ENCODE measurements around the gene USP40. TPM values are rescaled to one million over a fixed set of nuclear protein-coding genes. Genes with fewer than 3 reads are reported as not detected.

The USP40 gene
- total and polyA plus RNA-seq, 2 of the 8 experiments (the other 6 are each of a cell fraction or from before 2014, with no cell fraction given), result 12.0 to 15.7 TPM

DNA sequence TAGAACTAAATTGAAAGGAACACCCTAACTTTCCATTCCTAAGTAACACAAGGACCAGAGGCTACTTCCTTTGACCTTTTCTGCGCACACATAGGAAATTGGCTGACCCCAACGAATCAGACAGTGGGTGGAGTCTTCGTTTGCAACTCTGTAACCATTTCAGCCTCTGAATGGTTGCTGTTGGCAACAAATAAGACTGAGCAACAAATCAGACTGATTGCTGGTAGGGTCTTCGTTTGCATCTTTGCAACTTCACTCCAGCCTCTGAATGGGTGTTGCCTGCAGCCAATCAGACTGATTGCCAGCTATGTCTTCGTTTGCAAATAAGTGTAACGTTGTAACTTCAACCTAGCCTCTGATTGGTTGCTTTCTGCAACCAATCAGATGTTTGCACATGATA, 34.6 kb downstream of the USP40 start:
- H3K27me3 ChIP-seq (replicated peaks in 1 of 4; ENCODE audit: control insufficient read depth in 3 of 4, extremely low read depth in 1 of 4, insufficient read depth in 3 of 4, low read length in 3 of 4), result no peaks in the 10 kb centered on the region
- H2BK15ac ChIP-seq (ENCODE audit: low read length), result no peak overlapping the region
- H3K4me3 ChIP-seq (ENCODE audit: extremely low read depth in 1 of 4, insufficient read depth in 2 of 4, low read depth in 3 of 4, low read length in 4 of 4), result no peak overlapping the region
- H3K4me2 ChIP-seq (ENCODE audit: insufficient read depth in 1 of 2, low read depth in 2 of 2, low read length in 2 of 2), result no peak overlapping the region
- H2BK5ac ChIP-seq (ENCODE audit: low read depth, low read length), result no peak overlapping the region
- peaks cover 0 to 3% (median 0%) of the 10 kb centered on the region in 4 experiments; a peak in 1 of 8 replicates for H3K36me3 ChIP-seq (ENCODE audit: control insufficient read depth in 2 of 4, insufficient read depth in 4 of 4, low read length in 3 of 4)
- no peaks in the 10 kb centered on the region for H3K4me1 ChIP-seq (replicated peaks in 1 of 4; ENCODE audit: control insufficient read depth in 3 of 4, insufficient read depth in 4 of 4, low read length in 3 of 4)
- H2BK12ac ChIP-seq (ENCODE audit: low read depth, low read length), result no peak overlapping the region
- H4K91ac ChIP-seq (replicated peaks; ENCODE audit: insufficient read length, low read length), result no peak overlapping the region
- 0 out of 2 replicates have a peak overlapping the region, but pooled peaks have one; percentile 34 for H2AFZ ChIP-seq (ENCODE audit: low read length)
- no peaks in the 10 kb centered on the region for H4K20me1 ChIP-seq (replicated peaks in 1 of 2; ENCODE audit: control insufficient read depth in 1 of 2, insufficient read depth in 2 of 2, low read length in 2 of 2)
- H3K9ac ChIP-seq (replicated peaks in 1 of 4; ENCODE audit: extremely low read depth in 1 of 4, low read depth in 3 of 4, low read length in 3 of 4), result no peak overlapping the region
- H3K9me3 ChIP-seq (ENCODE audit: insufficient read depth in 2 of 2, low read depth in 1 of 2, low read length in 1 of 2), result no peaks in the 10 kb centered on the region
- H4K5ac ChIP-seq (ENCODE audit: insufficient read length, low read depth, low read length), result no peak overlapping the region
- no peak overlapping the region for H3K56ac ChIP-seq (replicated peaks; ENCODE audit: insufficient read length, low read depth, low read length)
- no peak overlapping the region for H2AK5ac ChIP-seq (ENCODE audit: low read depth, low read length)
- H4K8ac ChIP-seq (ENCODE audit: extremely low read depth, insufficient read depth, low read length), result no peak overlapping the region
- no peak for TF ChIP-seq TCF12 (IDR thresholded peaks at IDR 0.05; ENCODE audit: low read depth, low read length)
- no peak for TF ChIP-seq NRF1 (IDR thresholded peaks at IDR 0.05; ENCODE audit: low read depth, low read length)
- no peak for TF ChIP-seq SIN3A (conservative IDR thresholded peaks at IDR 0.05 in 1 of 2, IDR thresholded peaks at IDR 0.05 in 1 of 2; ENCODE audit: low read depth in 1 of 2, low read length in 2 of 2)
- TF ChIP-seq SIX5 (IDR thresholded peaks at IDR 0.05; ENCODE audit: low read depth, low read length), result no peak
- no peak for TF ChIP-seq BACH1 (IDR thresholded peaks at IDR 0.05; ENCODE audit: low read length)
- no peak for TF ChIP-seq CHD1 (IDR thresholded peaks at IDR 0.05; ENCODE audit: low read depth, low read length)
- TF ChIP-seq HDAC6 (IDR thresholded peaks at IDR 0.05; ENCODE audit: low read depth, low read length), result no peak
- no peak for TF ChIP-seq POU5F1 (IDR thresholded peaks at IDR 0.05; ENCODE audit: low read depth, low read length)
- TF ChIP-seq SUZ12 (IDR thresholded peaks at IDR 0.05; ENCODE audit: low read length), result no peak
- TF ChIP-seq CBX8 (IDR thresholded peaks at IDR 0.05; ENCODE audit: borderline replicate concordance, low read depth, low read length), result no peak
- TF ChIP-seq GTF2F1 (IDR thresholded peaks at IDR 0.05; ENCODE audit: borderline replicate concordance, low read depth, low read length), result no peak
- TF ChIP-seq CBX5 (IDR thresholded peaks at IDR 0.05; ENCODE audit: low read depth, low read length), result no peak
- no peak for TF ChIP-seq TBP (IDR thresholded peaks at IDR 0.05; ENCODE audit: low read depth, low read length)
- TF ChIP-seq, protein P1, sequence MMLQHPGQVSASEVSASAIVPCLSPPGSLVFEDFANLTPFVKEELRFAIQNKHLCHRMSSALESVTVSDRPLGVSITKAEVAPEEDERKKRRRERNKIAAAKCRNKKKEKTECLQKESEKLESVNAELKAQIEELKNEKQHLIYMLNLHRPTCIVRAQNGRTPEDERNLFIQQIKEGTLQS (IDR thresholded peaks at IDR 0.05; ENCODE audit: insufficient read depth, low read depth, low read length), result no peak
- ChIA-PET CTCF (ENCODE audit: partially characterized antibody) (no interaction called here), POLR2A (ENCODE audit: partially characterized antibody) (no interaction called here)
- H3K4ac ChIP-seq (replicated peaks; ENCODE audit: insufficient read length, low read depth, low read length), result no peak overlapping the region
- 87% methylated on average over 6 of the region's 6 CpGs; no CpG with 5 or more reads in 1 of the 2 experiments for WGBS, 2 experiments (ENCODE audit: extremely low coverage in 1 of 2, insufficient coverage in 1 of 2, insufficient read length in 1 of 2, insufficient replicate concordance in 2 of 2, low coverage in 1 of 2, low lambda C conversion rate in 2 of 2, missing lambda C conversion rate in 1 of 2)
- H3K23ac ChIP-seq (ENCODE audit: insufficient read length), result no peak overlapping the region
- H3K14ac ChIP-seq (ENCODE audit: insufficient read length), result no peak overlapping the region
- peak; percentile 32 for FAIRE-seq
- H2BK20ac ChIP-seq (ENCODE audit: low read length), result no peak overlapping the region
- H3K79me2 ChIP-seq (ENCODE audit: control insufficient read depth in 1 of 2, insufficient read depth in 2 of 2, low read length in 2 of 2), result no peaks in the 10 kb centered on the region
- H3K27ac ChIP-seq (ENCODE audit: low read depth, low read length), result no peak overlapping the region
- H3K23me2 ChIP-seq (ENCODE audit: low read depth, low read length), result no peaks in the 10 kb centered on the region
- DNase-seq (ENCODE audit: low read depth in 1 of 2, low spot score in 2 of 2), result no peak
- no peak overlapping the region for H3K18ac ChIP-seq (ENCODE audit: extremely low read depth, low read length)
- no peak overlapping the region for H2BK120ac ChIP-seq (replicated peaks; ENCODE audit: low read depth, low read length)
- no peaks in the 10 kb centered on the region for H3K79me1 ChIP-seq (ENCODE audit: low read depth, low read length)
